C4-2B (cell line): ENCODE measurements around the gene HDAC1.

Experiments used
- CTCF ChIP-seq: fragments of 450-650 bp; conservative IDR thresholded peaks from 2 replicates; pipeline ENCODE4 v1.5.1; 2017; ENCODE audit warnings: mild to moderate bottlenecking
- ZFX ChIP-seq: fragments of 450-650 bp; IDR thresholded peaks from 2 replicates; pipeline ENCODE4 v1.6.1; 2017

- TF ChIP-seq CTCF, result no peak
- TF ChIP-seq ZFX, result no peak
Observed at GRCh38 chr1:32311709-32312393, 20.0 kb downstream of the HDAC1 start.
